ENCODE data around the gene PFDN6.

DNA sequence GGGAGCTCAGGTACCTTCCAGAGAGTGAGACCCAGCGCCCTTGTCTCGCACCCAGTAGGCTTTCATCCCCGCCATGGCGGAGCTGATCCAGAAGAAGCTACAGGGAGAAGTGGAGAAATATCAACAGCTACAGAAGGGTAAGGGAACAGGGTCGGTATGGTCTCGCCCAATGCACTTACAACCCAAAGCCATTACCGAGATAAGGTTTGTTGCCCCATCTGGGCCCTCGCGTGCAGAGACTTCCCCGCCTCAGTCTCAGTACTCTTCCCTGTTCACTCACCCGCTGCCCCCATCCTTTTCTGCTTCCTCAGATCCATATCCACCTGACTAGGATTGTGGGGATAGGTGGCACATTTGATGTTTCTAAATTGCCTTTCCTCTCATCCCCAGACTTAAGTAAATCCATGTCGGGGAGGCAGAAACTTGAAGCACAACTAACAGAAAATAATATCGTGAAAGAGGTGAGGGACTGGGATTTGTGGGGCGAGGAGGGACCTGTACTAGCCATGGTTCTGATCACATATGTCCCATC lies 449 bp downstream of the PFDN6 start:
- TF ChIP-seq, protein P1, sequence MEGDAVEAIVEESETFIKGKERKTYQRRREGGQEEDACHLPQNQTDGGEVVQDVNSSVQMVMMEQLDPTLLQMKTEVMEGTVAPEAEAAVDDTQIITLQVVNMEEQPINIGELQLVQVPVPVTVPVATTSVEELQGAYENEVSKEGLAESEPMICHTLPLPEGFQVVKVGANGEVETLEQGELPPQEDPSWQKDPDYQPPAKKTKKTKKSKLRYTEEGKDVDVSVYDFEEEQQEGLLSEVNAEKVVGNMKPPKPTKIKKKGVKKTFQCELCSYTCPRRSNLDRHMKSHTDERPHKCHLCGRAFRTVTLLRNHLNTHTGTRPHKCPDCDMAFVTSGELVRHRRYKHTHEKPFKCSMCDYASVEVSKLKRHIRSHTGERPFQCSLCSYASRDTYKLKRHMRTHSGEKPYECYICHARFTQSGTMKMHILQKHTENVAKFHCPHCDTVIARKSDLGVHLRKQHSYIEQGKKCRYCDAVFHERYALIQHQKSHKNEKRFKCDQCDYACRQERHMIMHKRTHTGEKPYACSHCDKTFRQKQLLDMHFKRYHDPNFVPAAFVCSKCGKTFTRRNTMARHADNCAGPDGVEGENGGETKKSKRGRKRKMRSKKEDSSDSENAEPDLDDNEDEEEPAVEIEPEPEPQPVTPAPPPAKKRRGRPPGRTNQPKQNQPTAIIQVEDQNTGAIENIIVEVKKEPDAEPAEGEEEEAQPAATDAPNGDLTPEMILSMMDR (conservative IDR thresholded peaks at IDR 0.05), result no peak
- TF ChIP-seq ZFX (IDR thresholded peaks at IDR 0.05), result no peak
